ENCODE measurements around the gene ANTXR2. TPM values are rescaled to one million over a fixed set of nuclear protein-coding genes. Genes with fewer than 3 reads are reported as not detected.

Gene ANTXR2
- total RNA-seq, 1 donor from 2014 or later = 64.6 TPM

DNA sequence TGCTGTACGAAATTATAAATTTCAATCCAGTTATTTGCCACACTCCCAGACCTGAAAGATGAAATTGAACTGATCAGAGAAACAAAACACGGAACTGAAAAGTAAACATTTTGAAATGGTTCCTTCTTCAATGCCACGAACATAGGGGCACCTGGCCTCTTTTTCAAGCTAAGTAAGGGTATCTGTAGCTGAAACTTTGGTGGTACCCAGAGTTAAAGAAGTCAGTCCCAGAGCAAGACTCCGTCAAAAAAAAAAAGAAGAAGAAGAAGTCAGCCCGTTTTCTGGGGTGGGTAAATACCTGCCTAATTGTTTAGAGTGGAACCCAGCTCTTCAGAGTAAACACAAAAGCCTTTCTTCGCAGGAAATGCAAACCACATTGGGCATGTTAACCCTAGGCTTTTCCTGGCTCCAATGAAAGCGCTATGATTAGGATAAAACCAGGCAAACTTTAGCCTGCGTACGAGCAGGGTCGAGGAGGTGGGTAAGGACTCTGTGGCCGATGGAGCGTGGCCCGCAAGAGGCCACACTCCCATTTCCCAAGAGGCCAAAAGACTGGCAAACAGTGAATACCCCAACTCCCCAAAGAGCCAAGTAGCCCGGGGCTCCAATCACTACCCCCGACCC, 1.3 kb downstream of the ANTXR2 start:
- DNase-seq (ENCODE audit: extremely low spot score in 2 of 2) = no peak
- Histone ChIP-seq H3K4me1 (peaks cover 40% of the 10 kb centered on the region), H3K9me3 (no peaks in the 10 kb centered on the region), H3K36me3 (no peaks in the 10 kb centered on the region), H3K4me3 (peak overlapping the region; percentile 89 to 99), H3K27me3 (no peaks in the 10 kb centered on the region), H3K27ac (peak overlapping the region; percentile 94)
- intact Hi-C loops (cut with DNase I) = loop anchor here (5.0 kb wide), 1 partner anchor 111 kb away; no protein-coding TSS in a partner anchor
- TF ChIP-seq, protein P1, sequence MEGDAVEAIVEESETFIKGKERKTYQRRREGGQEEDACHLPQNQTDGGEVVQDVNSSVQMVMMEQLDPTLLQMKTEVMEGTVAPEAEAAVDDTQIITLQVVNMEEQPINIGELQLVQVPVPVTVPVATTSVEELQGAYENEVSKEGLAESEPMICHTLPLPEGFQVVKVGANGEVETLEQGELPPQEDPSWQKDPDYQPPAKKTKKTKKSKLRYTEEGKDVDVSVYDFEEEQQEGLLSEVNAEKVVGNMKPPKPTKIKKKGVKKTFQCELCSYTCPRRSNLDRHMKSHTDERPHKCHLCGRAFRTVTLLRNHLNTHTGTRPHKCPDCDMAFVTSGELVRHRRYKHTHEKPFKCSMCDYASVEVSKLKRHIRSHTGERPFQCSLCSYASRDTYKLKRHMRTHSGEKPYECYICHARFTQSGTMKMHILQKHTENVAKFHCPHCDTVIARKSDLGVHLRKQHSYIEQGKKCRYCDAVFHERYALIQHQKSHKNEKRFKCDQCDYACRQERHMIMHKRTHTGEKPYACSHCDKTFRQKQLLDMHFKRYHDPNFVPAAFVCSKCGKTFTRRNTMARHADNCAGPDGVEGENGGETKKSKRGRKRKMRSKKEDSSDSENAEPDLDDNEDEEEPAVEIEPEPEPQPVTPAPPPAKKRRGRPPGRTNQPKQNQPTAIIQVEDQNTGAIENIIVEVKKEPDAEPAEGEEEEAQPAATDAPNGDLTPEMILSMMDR (IDR thresholded peaks at IDR 0.05) = no peak
- no peak for TF ChIP-seq POLR2A (IDR thresholded peaks at IDR 0.05)

DNA sequence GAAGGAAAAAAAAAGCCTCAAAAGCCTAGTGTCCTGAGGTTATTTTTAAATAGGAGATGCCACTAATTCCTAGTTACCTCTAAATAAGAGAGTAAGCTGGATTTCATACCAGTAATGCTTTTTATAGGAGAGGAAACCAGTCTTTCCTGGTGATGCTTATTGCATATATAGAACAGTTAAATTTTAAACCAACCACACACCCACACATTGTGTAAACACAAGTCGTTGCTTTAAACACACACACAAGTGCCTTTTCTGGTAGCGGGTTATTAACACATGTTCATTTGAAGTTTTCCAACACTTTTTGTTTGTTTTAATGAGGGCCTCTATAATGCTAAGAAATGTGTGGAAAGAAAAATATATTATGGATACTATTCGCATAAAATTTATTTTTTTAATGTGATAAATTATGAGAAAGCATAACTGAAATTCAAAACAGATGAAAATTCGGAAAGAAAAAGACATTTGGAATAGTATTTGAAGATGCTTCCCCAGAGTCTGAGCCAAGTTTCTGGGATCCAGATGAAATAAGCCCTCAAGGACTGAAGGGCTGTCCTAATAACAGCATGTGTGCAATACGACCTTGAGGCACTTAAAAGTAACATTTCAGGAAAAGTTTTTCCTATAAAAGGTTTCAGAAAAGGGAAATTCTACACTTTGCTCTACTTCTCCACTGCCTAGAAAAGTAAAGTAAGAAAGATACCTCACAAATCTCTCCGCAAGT, 2.0 kb downstream of the ANTXR2 start:
- intact Hi-C loops (cut with DNase I) = loop anchor here (5.0 kb wide), 1 partner anchor 111 kb away; no protein-coding TSS in a partner anchor
- H3K4me1 ChIP-seq = peaks cover 40% of the 10 kb centered on the region
- H3K27ac ChIP-seq = peak overlapping the region; percentile 94
- TF ChIP-seq POLR2A (IDR thresholded peaks at IDR 0.05) (no peak), POLR2AphosphoS5 (IDR thresholded peaks at IDR 0.05; ENCODE audit: insufficient read depth in 1 of 2, low read depth in 1 of 2) (no peak)
- TF ChIP-seq, protein P1 (IDR thresholded peaks at IDR 0.05) = no peak
- no peaks in the 10 kb centered on the region for H3K9me3 ChIP-seq
- H3K27me3 ChIP-seq = no peaks in the 10 kb centered on the region
- peak overlapping the region; percentile 89 to 99 for H3K4me3 ChIP-seq
- DNase-seq (ENCODE audit: extremely low spot score in 2 of 2) = no peak
- no peaks in the 10 kb centered on the region for H3K36me3 ChIP-seq

DNA sequence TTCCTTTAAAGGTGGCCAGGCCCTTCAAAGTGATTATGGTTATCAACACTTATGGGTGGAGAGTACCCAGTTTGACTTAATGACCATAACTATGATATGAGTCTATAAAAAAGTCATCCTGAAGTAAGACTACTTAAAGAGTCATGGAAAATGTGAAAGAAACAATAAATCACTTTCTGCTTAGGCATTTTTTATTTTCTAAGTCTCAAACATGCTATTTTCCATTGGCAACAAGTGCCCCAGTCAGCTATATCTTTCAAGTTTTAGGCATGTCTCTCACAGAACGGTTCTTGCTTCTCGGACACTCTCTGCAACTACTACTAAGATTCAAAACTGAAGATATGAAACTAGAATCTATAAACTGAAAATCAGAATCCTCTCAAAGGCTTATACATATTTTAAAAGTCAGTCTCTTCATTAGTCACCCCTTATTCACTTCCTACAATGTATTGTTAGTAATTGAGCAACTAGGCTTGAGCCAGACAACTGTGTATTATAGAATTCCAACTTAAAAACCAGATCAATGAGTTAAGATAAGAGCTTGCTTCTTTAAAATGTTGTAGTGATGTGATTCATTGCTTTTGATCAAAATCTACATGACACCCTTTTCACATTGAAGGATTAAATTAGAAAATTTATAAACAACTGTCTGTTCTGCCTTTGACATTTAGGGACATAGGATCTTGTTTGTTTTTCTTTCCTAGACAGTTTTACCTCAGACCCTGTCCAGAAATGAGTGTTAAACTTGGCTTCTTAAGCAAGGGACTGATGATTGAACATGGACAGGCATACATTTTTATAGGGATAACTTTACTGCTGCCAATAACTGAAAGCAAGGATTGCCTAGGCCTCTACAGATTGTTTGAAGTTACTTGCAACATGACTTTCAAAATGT, 2.9 kb downstream of the ANTXR2 start:
- Histone ChIP-seq H3K36me3 (no peaks in the 10 kb centered on the region), H3K4me1 (peaks cover 40% of the 10 kb centered on the region), H3K27me3 (no peaks in the 10 kb centered on the region), H3K9me3 (no peaks in the 10 kb centered on the region), H3K4me3 (peak overlapping the region; percentile 89 to 99), H3K27ac (peak overlapping the region; percentile 94)
- intact Hi-C loops (cut with DNase I) = loop anchor here (5.0 kb wide), 1 partner anchor 112 kb away; no protein-coding TSS in a partner anchor
- no peak for TF ChIP-seq POLR2AphosphoS5 (IDR thresholded peaks at IDR 0.05; ENCODE audit: insufficient read depth in 1 of 2, low read depth in 1 of 2)
- TF ChIP-seq, protein P1 (IDR thresholded peaks at IDR 0.05) = no peak
- no peak for TF ChIP-seq POLR2A (IDR thresholded peaks at IDR 0.05)
- DNase-seq (ENCODE audit: extremely low spot score in 2 of 2) = no peak

DNA sequence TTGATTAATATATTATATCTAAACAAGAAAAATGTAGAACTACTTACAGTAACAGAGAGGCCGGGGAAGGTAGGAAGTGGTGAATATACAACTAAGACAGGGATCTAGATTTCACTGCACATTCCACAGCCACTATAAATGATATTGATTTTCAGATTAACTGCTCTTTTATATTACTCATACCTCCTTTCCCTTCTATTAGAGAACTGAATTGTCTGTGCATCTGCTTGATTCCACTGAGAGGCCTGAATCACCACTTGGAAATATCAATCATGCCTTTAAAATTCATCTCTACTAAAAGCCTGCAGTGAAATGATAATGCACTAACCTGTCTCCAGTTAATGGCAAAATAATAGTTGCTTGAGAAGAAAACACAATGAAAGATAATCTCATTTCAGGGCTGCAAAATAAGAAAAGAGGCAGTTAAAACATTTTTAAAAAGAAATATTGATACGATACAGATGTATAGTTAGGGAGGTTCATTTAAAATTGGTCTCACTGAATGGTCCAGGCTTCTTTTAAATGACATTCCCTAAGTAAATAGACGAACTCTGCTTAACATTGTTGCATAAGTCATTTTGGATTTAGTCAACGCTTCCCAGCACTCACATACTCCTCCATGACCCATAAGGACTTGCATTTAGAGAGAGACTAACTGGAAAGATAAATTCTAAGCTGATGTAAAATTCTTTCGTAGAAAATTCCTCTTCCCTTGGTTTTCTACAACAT, 3.8 kb downstream of the ANTXR2 start:
- Histone ChIP-seq H3K27me3 (no peaks in the 10 kb centered on the region), H3K4me1 (peaks cover 35% of the 10 kb centered on the region), H3K36me3 (peaks cover 0 to 4% of the 10 kb centered on the region in 2 donors), H3K4me3 (peak overlapping the region in 1 of 2 donors; percentile 89), H3K9me3 (no peaks in the 10 kb centered on the region), H3K27ac (no peak overlapping the region)
- intact Hi-C loops (cut with DNase I) = no loop called here
- no peak for DNase-seq (ENCODE audit: extremely low spot score in 2 of 2)
- TF ChIP-seq, protein P1 (IDR thresholded peaks at IDR 0.05) = no peak
- TF ChIP-seq POLR2AphosphoS5 (IDR thresholded peaks at IDR 0.05; ENCODE audit: insufficient read depth in 1 of 2, low read depth in 1 of 2) (no peak), POLR2A (IDR thresholded peaks at IDR 0.05) (no peak)

All from vagina (tissue), 2 donors.